Retinal pigment epithelial cell (primary cell): ENCODE data around the gene ST3GAL3.
A peak's percentile ranks its signal among the peaks of the same experiment; 100 is the strongest.

Experiments used
- DNase-seq: peaks from one replicate; pipeline ENCODE4 v3.0.0-alpha.2; 2010; ENCODE audit warnings: low read depth
- H3K4me3 ChIP-seq: 2 replicates; pipeline ENCODE4 v1.5.1; 2011; ENCODE audit warnings: mild to moderate bottlenecking, low read length, control low read depth, moderate library complexity
- TF ChIP-seq, protein P1 (sequence below): conservative IDR thresholded peaks from 2 replicates; pipeline ENCODE4 v1.5.1; 2011; ENCODE audit warnings: low read depth, low read length, control low read depth, inconsistent platforms

ST3GAL3 gene

DNA sequence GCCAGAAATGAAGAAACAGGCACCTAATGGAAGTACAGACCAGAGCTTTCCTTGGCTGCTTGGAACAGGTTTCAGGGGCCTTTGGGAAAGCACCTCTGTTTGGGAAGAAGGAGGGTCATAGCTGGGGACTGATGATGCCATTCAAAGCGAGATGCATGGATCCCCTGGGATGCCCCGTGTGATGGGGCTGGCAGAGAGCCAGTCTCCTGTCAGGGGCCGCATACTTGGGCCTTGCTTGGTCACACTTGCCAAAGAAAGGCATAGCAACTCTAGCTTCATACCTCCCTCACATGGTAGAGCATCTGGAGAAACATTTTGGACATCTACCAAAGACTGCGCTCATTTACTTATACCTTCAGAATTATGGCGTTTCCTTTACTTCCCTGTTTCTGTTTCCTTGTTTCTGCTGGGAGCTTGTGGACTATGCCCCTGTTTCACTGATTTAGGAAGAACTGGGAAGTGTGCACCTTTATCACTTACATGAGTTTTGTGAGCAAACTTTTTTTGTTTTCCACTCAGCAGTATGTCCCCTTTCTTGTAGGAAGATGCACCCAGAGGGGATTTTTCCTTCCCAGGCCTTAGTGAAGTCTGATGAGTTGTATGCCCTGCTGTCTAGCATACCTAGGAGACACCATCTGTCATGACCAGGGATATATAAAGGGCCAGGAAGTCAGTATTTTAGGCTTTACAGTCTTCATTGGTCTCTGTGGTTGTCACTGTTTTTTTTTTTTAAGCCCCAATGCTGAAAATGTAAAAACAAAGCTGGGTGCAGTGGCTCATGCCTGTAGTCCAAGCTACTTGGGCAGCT lies 19.8 kb upstream of the ST3GAL3 start:
- TF ChIP-seq, protein P1, sequence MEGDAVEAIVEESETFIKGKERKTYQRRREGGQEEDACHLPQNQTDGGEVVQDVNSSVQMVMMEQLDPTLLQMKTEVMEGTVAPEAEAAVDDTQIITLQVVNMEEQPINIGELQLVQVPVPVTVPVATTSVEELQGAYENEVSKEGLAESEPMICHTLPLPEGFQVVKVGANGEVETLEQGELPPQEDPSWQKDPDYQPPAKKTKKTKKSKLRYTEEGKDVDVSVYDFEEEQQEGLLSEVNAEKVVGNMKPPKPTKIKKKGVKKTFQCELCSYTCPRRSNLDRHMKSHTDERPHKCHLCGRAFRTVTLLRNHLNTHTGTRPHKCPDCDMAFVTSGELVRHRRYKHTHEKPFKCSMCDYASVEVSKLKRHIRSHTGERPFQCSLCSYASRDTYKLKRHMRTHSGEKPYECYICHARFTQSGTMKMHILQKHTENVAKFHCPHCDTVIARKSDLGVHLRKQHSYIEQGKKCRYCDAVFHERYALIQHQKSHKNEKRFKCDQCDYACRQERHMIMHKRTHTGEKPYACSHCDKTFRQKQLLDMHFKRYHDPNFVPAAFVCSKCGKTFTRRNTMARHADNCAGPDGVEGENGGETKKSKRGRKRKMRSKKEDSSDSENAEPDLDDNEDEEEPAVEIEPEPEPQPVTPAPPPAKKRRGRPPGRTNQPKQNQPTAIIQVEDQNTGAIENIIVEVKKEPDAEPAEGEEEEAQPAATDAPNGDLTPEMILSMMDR = no peak
- no peak overlapping the region for H3K4me3 ChIP-seq
- no peak for DNase-seq

DNA sequence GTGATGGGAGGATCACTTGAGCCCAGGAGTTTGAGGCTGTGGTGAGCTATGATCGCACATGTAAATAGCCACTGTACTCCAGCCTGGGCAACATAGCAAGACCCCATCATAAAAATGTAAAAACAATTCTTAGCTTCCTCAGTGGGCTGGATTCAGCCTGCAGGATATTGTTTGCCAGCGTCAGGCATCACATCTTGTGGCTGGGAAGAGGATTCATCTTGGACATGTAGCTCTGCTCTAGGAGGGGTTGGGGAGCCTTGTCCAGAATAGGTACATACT lies 19.3 kb upstream of the ST3GAL3 start:
- H3K4me3 ChIP-seq = no peak overlapping the region
- DNase-seq = no peak
- TF ChIP-seq, protein P1 = no peak

DNA sequence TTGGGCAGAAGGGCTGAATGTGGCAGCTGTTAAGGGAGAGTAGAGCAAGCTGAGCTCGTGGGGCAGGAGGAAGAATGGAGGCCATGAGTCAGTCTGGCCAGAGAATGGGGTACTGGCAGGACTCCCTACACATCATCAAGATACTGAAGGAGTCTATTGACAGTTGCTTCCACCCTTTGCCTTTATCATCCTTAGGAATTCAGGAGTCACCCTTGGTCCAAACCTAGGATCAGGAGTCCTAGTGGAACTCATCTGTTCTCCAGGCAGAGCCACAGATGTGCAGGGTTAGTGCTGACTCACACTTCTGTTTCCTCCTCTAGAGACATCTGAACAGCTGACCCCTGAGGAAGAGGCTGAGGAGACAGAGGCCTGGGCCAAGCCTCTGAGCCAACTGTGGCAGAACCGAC lies 18.7 kb upstream of the ST3GAL3 start:
- TF ChIP-seq, protein P1 = no peak
- no peak overlapping the region for H3K4me3 ChIP-seq
- no peak for DNase-seq

DNA sequence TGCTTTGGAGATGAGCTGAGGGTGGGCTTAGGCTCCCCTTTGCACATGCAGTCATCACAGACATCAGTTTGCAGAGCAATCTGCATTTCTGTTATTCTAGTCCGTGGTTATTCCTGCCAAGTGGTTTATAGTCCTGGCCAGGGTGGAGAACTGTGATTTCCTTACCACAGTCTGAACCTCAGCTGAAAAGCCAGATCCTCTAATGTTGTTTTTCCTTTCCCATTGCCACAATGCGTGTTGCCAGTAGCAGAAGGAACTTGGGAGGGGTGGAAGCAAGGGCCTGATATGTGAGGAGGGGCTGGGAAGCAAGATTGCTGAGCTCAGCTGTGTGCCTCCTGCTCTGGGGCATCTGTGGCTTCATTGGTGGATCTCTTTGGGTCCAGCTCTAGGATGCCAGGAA lies 18.0 kb upstream of the ST3GAL3 start:
- TF ChIP-seq, protein P1 = no peak
- DNase-seq = no peak
- no peak overlapping the region for H3K4me3 ChIP-seq

- no peak overlapping the region for H3K4me3 ChIP-seq
- DNase-seq = peak; percentile 34
- TF ChIP-seq, protein P1 = no peak
Measured at GRCh38 chr1:43691871-43692815, 15.2 kb upstream of the ST3GAL3 start.

DNA sequence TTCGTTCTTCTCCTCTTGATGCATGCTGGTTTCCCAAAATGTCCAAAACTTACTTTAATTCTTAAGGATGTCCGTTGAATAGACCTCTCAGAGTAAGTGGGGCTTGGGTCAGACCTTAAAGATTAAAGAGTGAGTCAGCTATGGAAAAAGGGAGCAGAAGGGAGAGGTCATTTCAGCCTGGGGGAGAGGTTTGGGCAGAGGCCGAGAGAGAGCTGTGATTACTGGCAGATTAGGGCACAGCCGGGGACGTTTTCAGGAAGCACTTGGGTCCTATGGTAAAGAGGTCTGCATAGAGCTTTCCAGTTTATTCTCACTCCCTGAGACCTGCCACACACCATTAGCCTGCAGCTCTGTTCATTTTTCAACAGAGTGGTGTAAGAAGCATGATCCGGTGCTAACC lies 14.0 kb upstream of the ST3GAL3 start:
- H3K4me3 ChIP-seq = no peak overlapping the region
- DNase-seq = no peak
- TF ChIP-seq, protein P1 = no peak
